Calu3 (cell line): Measurements from ENCODE around the gene PCDHGA7. TPM values are rescaled to one million over a fixed set of nuclear protein-coding genes. Genes with fewer than 3 reads are reported as not detected.
"Not testable (repeated sequence)": the region's sequence is repeated elsewhere in the genome, so short reads cannot be mapped to it uniquely, and the experiment has no call there.

Experiments used
- BruUV-seq: library from RNA; stranded (reverse); fragments of 400-500 nt; replicated peaks from 2 replicates; lab custom pipeline; 2021; lab: Mats Ljungman, UMichigan
- CTCF ChIA-PET: fragments of 300-600 bp; sonication (Branson Sonifier 250); formaldehyde crosslinking; loops from one replicate; lab custom pipeline; 2022; ENCODE audit warnings: antibody characterized with exemption; lab: Charles Lee
- DNase-seq: peaks from one replicate; pipeline ENCODE4 v3.0.0; 2022
- H3K27ac Mint-ChIP-seq: one replicate; pipeline ENCODE4 v1.8.0; 2022; ENCODE audit warnings: mixed read lengths; ENCODE audit not compliant: unreplicated experiment
- H3K27me3 Mint-ChIP-seq: one replicate; pipeline ENCODE4 v1.8.0; 2022; ENCODE audit warnings: mixed read lengths; ENCODE audit not compliant: unreplicated experiment
- H3K36me3 Mint-ChIP-seq: one replicate; pipeline ENCODE4 v1.8.0; 2022; ENCODE audit warnings: mild to moderate bottlenecking, moderate library complexity, mixed read lengths; ENCODE audit not compliant: insufficient read depth, unreplicated experiment
- H3K4me1 Mint-ChIP-seq: one replicate; pipeline ENCODE4 v1.8.0; 2022; ENCODE audit warnings: mild to moderate bottlenecking, low read depth, mixed read lengths; ENCODE audit not compliant: unreplicated experiment
- H3K4me3 Mint-ChIP-seq: one replicate; pipeline ENCODE4 v1.8.0; 2022; ENCODE audit warnings: mild to moderate bottlenecking, low read depth, moderate library complexity, mixed read lengths; ENCODE audit not compliant: unreplicated experiment
- H3K9me3 Mint-ChIP-seq: one replicate; pipeline ENCODE4 v1.8.0; 2022; ENCODE audit warnings: low read depth, mixed read lengths; ENCODE audit not compliant: unreplicated experiment
- CTCF ChIP-seq: fragments of 200-600 bp; IDR thresholded peaks from one replicate; pipeline ENCODE4 v1.8.0; 2022; ENCODE audit warnings: antibody characterized with exemption; ENCODE audit not compliant: unreplicated experiment
- intact Hi-C: fragments of 100-400 bp; cut with micrococcal nuclease; formaldehyde crosslinking; loops from one replicate; pipeline ENCODE4 v1.10.0; 2022; ENCODE audit not compliant: unreplicated experiment
- total RNA-seq: library from RNA; stranded (reverse); gene quantifications from 2 replicates; pipeline ENCODE4 v1.2.3, GENCODE V29; 2022

PCDHGA7 gene
- total RNA-seq, 1 experiment from 2014 or later, result 0.90 TPM

- no peaks in the 10 kb centered on the region for H3K4me1 Mint-ChIP-seq
- H3K27me3 Mint-ChIP-seq, result no peaks in the 10 kb centered on the region
- no peak overlapping the region for H3K4me3 Mint-ChIP-seq
- no peak overlapping the region for H3K27ac Mint-ChIP-seq
- CTCF ChIA-PET, result no interaction called here
- intact Hi-C loops, result no loop called here
- H3K9me3 Mint-ChIP-seq, result peaks cover 5% of the 10 kb centered on the region
- no peak for TF ChIP-seq CTCF
- H3K36me3 Mint-ChIP-seq, result peaks cover 4% of the 10 kb centered on the region
- BruUV-seq, result no TSS peak
- no peak for DNase-seq
Measured at GRCh38 chr5:141383345-141383744, 803 bp downstream of the PCDHGA7 start.

- Mint-ChIP-seq H3K4me3 (no peak overlapping the region), H3K27ac (no peak overlapping the region), H3K9me3 (peaks cover 12% of the 10 kb centered on the region), H3K36me3 (peaks cover 4% of the 10 kb centered on the region), H3K4me1 (no peaks in the 10 kb centered on the region), H3K27me3 (no peaks in the 10 kb centered on the region)
- intact Hi-C loops, result no loop called here
- no peak for TF ChIP-seq CTCF
- DNase-seq, result no peak
- CTCF ChIA-PET, result no interaction called here
- no TSS peak for BruUV-seq
Measured at GRCh38 chr5:141384471-141385267, 2.1 kb downstream of the PCDHGA7 start.

- TF ChIP-seq CTCF, result peak; percentile 14
- Mint-ChIP-seq H3K4me3 (peak within 1 kb of the TSS; percentile 64), H3K9me3 (peaks cover 16% of the 10 kb centered on the region)
- H3K4me1 Mint-ChIP-seq, BruUV-seq, intact Hi-C loops, H3K36me3 Mint-ChIP-seq, H3K27me3 Mint-ChIP-seq, H3K27ac Mint-ChIP-seq: not testable (repeated sequence)
- DNase-seq, result peak; percentile 54
- CTCF ChIA-PET, result interaction anchor here (0.6 to 1.1 kb wide), 2 partner anchors 177 to 204 kb away, joined by 5 to 6 read pairs; no protein-coding TSS in a partner anchor
Measured at GRCh38 chr5:141387557-141388311, 5.2 kb downstream of the PCDHGA7 start, which contains the start of gene PCDHGB4. Gene PCDHGB4 (plus strand): TSS chr5:141387698. CDS start chr5:141387885, 187 bp downstream.

- Mint-ChIP-seq H3K27me3 (no peaks in the 10 kb centered on the region), H3K4me1 (no peaks in the 10 kb centered on the region), H3K27ac (no peak overlapping the region), H3K4me3 (no peak overlapping the region), H3K9me3 (peaks cover 13% of the 10 kb centered on the region), H3K36me3 (peaks cover 9% of the 10 kb centered on the region)
- no TSS peak for BruUV-seq
- intact Hi-C loops, result no loop called here
- DNase-seq, result no peak
- TF ChIP-seq CTCF, result no peak
- CTCF ChIA-PET, result no interaction called here
Measured at GRCh38 chr5:141388661-141389060, 6.1 kb downstream of the PCDHGA7 start.
